Neural cell (in vitro differentiated cells): ENCODE measurements around the gene PPP3R1. TPM values are rescaled to one million over a fixed set of nuclear protein-coding genes. Genes with fewer than 3 reads are reported as not detected.

Source experiments
- H2AFZ ChIP-seq: fragments of 200-600, 300-800 bp; sonication (generic), shearing (Covaris generic); 2 replicates; pipeline ENCODE4 v1.6.0; 2014; ENCODE audit warnings: low read depth, mild to moderate bottlenecking, antibody characterized with exemption, low read length, moderate library complexity
- H3F3A ChIP-seq: fragments of 200-600 bp; shearing (Covaris generic); 2 replicates; pipeline ENCODE4 v1.6.1; 2016; ENCODE audit warnings: mild to moderate bottlenecking, moderate library complexity, mixed read lengths, antibody characterized with exemption, low read length; ENCODE audit not compliant: insufficient read depth, poor library complexity, severe bottlenecking
- H3K27ac ChIP-seq: fragments of 200-600, 300-800 bp; sonication (generic), shearing (Covaris generic); 2 replicates; pipeline ENCODE4 v1.5.1; 2014; ENCODE audit warnings: mild to moderate bottlenecking, low read length, moderate library complexity
- H3K27me3 ChIP-seq: fragments of 300-800, 200-600 bp; sonication (generic), shearing (Covaris generic); 2 replicates; pipeline ENCODE4 v1.6.0; 2014; ENCODE audit warnings: mild to moderate bottlenecking, low read depth, low read length, moderate library complexity; ENCODE audit not compliant: insufficient read depth
- H3K36me3 ChIP-seq: fragments of 300-800, 200-600 bp; sonication (generic), shearing (Covaris generic); 2 replicates; pipeline ENCODE4 v1.5.1; 2014; ENCODE audit warnings: mild to moderate bottlenecking, antibody characterized with exemption, low read length, moderate library complexity; ENCODE audit not compliant: insufficient read depth
- H3K4me2 ChIP-seq: fragments of 300-800, 200-600 bp; sonication (generic), shearing (Covaris generic); 2 replicates; pipeline ENCODE4 v1.6.0; 2014; ENCODE audit warnings: mild to moderate bottlenecking, low read length
- H3K4me3 ChIP-seq: fragments of 300-800, 200-600 bp; sonication (generic), shearing (Covaris generic); 2 replicates; pipeline ENCODE4 v1.5.1; 2014; ENCODE audit warnings: mild to moderate bottlenecking, low read length, moderate library complexity
- H3K79me2 ChIP-seq: fragments of 200-600 bp; shearing (Covaris generic); replicated peaks from 2 replicates; pipeline ENCODE4 v1.6.0; 2014; ENCODE audit warnings: mild to moderate bottlenecking, low read length, moderate library complexity; ENCODE audit not compliant: insufficient read depth
- H3K9ac ChIP-seq: fragments of 300-800, 200-600 bp; sonication (generic), shearing (Covaris generic); 2 replicates; pipeline ENCODE4 v1.6.1; 2016; ENCODE audit warnings: mild to moderate bottlenecking, low read length, mixed read lengths
- H3K9me2 ChIP-seq: fragments of 200-600 bp; shearing (Covaris generic); 2 replicates; pipeline ENCODE4 v1.6.1; 2016; ENCODE audit warnings: mild to moderate bottlenecking, low read length, mixed read lengths; ENCODE audit not compliant: insufficient read depth
- H3K9me3 ChIP-seq: fragments of 200-600, 300-800 bp; sonication (generic), shearing (Covaris generic); 2 replicates; pipeline ENCODE4 v1.6.1; 2016; ENCODE audit warnings: mild to moderate bottlenecking, mixed run types, low read length, moderate library complexity, mixed read lengths
- H4K20me1 ChIP-seq: fragments of 200-600 bp; shearing (Covaris generic); 2 replicates; pipeline ENCODE4 v1.6.1; 2016; ENCODE audit warnings: mild to moderate bottlenecking, mixed run types; ENCODE audit not compliant: insufficient read depth
- CTCF ChIP-seq: fragments of 450-650 bp; IDR thresholded peaks from 2 replicates; pipeline ENCODE4 v1.5.1; 2014; ENCODE audit warnings: antibody characterized with exemption, mild to moderate bottlenecking, moderate library complexity; ENCODE audit not compliant: poor library complexity, severe bottlenecking
- EP300 ChIP-seq: fragments of 450-650 bp; conservative IDR thresholded peaks from 2 replicates; pipeline ENCODE4 v1.6.1; 2014; ENCODE audit warnings: antibody characterized with exemption, mild to moderate bottlenecking, moderate library complexity; ENCODE audit not compliant: poor library complexity, severe bottlenecking
- EZH2 ChIP-seq: fragments of 200-600, 300-800 bp; shearing (Covaris generic), sonication (generic); IDR thresholded peaks from 2 replicates; pipeline ENCODE4 v1.6.1; 2014; ENCODE audit warnings: antibody characterized with exemption, low read length, borderline replicate concordance, mild to moderate bottlenecking; ENCODE audit not compliant: insufficient read depth, poor library complexity, severe bottlenecking
- MXI1 ChIP-seq: fragments of 450-650 bp; conservative IDR thresholded peaks from 2 replicates; pipeline ENCODE4 v1.6.1; 2014; ENCODE audit warnings: antibody characterized with exemption, mild to moderate bottlenecking; ENCODE audit not compliant: poor library complexity, severe bottlenecking
- POLR2AphosphoS5 ChIP-seq: IDR thresholded peaks from 2 replicates; pipeline ENCODE4 v1.6.1; 2012
- RAD21 ChIP-seq: fragments of 450-650 bp; conservative IDR thresholded peaks from 2 replicates; pipeline ENCODE4 v1.6.1; 2014; ENCODE audit warnings: antibody characterized with exemption, mild to moderate bottlenecking, moderate library complexity
- REST ChIP-seq: IDR thresholded peaks from 2 replicates; pipeline ENCODE4 v1.6.1; 2012; ENCODE audit warnings: borderline replicate concordance
- SMC3 ChIP-seq: fragments of 450-650 bp; conservative IDR thresholded peaks from 2 replicates; pipeline ENCODE4 v1.6.1; 2014; ENCODE audit warnings: antibody characterized with exemption, mild to moderate bottlenecking, moderate library complexity; ENCODE audit not compliant: poor library complexity
- TAF1 ChIP-seq: IDR thresholded peaks from 2 replicates; pipeline ENCODE4 v1.6.1; 2012; ENCODE audit warnings: low read depth
- polyA plus RNA-seq: library from polyadenylated mRNA; depleted of rRNA; stranded (reverse); fragments of >200 nt; gene quantifications from 2 replicates; pipeline ENCODE4 v1.2.3, GENCODE V29; 2014

Gene PPP3R1
- polyA plus RNA-seq, 1 donor from 2014 or later = 45.3 TPM

- Histone ChIP-seq H3K4me3 (no peak overlapping the region), H2AFZ (no peak overlapping the region), H3K4me2 (no peak overlapping the region), H3F3A (no peaks in the 10 kb centered on the region), H3K36me3 (no peaks in the 10 kb centered on the region), H3K9me2 (no peaks in the 10 kb centered on the region), H3K9ac (no peak overlapping the region), H3K9me3 (no peaks in the 10 kb centered on the region), H3K27me3 (no peaks in the 10 kb centered on the region), H3K27ac (no peak overlapping the region), H3K79me2 (peaks cover 14% of the 10 kb centered on the region), H4K20me1 (no peaks in the 10 kb centered on the region)
- TF ChIP-seq EZH2 = no peak
- TF ChIP-seq SMC3 = no peak
- TF ChIP-seq RAD21 = no peak
- no peak for TF ChIP-seq REST
- no peak for TF ChIP-seq MXI1
- no peak for TF ChIP-seq EP300
- no peak for TF ChIP-seq POLR2AphosphoS5
- TF ChIP-seq TAF1 = no peak
These were observed 48.7 kb downstream of the PPP3R1 start for GRCh38 chr2:68203587-68203986.

- no peaks in the 10 kb centered on the region for H4K20me1 ChIP-seq
- H3K9ac ChIP-seq = no peak overlapping the region
- TF ChIP-seq POLR2AphosphoS5 (no peak), TAF1 (no peak), EP300 (no peak), CTCF (no peak), RAD21 (no peak), REST (no peak), EZH2 (no peak), SMC3 (no peak), MXI1 (no peak)
- no peaks in the 10 kb centered on the region for H3F3A ChIP-seq
- peaks cover 20% of the 10 kb centered on the region for H3K79me2 ChIP-seq
- no peaks in the 10 kb centered on the region for H3K36me3 ChIP-seq
- no peaks in the 10 kb centered on the region for H3K9me2 ChIP-seq
- no peak overlapping the region for H3K27ac ChIP-seq
- no peak overlapping the region for H3K4me2 ChIP-seq
- H2AFZ ChIP-seq = no peak overlapping the region
- H3K27me3 ChIP-seq = no peaks in the 10 kb centered on the region
- no peak overlapping the region for H3K4me3 ChIP-seq
- no peaks in the 10 kb centered on the region for H3K9me3 ChIP-seq
These were observed 52.1 kb downstream of the PPP3R1 start for GRCh38 chr2:68200157-68200787.
